HEK293 (cell line): ENCODE data around the gene ZNF783.

ENCODE experiments used
- FEZF1 ChIP-seq: fragments of 450-650 bp; formaldehyde crosslinking; IDR thresholded peaks from 2 replicates; pipeline ENCODE4 v1.5.1; 2016; ENCODE audit warnings: missing biosample characterization, missing genetic modification characterization
- GLIS1 ChIP-seq: fragments of 450-650 bp; formaldehyde crosslinking; IDR thresholded peaks from 2 replicates; pipeline ENCODE4 v1.5.1; 2016; ENCODE audit warnings: missing biosample characterization, missing genetic modification characterization
- KLF10 ChIP-seq: fragments of 450-650 bp; IDR thresholded peaks from 2 replicates; pipeline ENCODE4 v1.5.1; 2018; ENCODE audit warnings: missing biosample characterization, mild to moderate bottlenecking, missing genetic modification characterization
- MZF1 ChIP-seq: fragments of 450-650 bp; formaldehyde crosslinking; IDR thresholded peaks from 2 replicates; pipeline ENCODE4 v1.5.1; 2017; ENCODE audit warnings: missing biosample characterization, missing genetic modification characterization, borderline replicate concordance
- PRDM6 ChIP-seq: fragments of 450-650 bp; formaldehyde crosslinking; IDR thresholded peaks from 2 replicates; pipeline ENCODE4 v1.5.1; 2017; ENCODE audit warnings: missing biosample characterization, missing genetic modification characterization
- REPIN1 ChIP-seq: fragments of 450-650 bp; formaldehyde crosslinking; IDR thresholded peaks from 2 replicates; pipeline ENCODE4 v1.5.1; 2017; ENCODE audit warnings: missing biosample characterization, missing genetic modification characterization, low read depth
- ZBTB7A ChIP-seq: fragments of 450-650 bp; formaldehyde crosslinking; IDR thresholded peaks from 2 replicates; pipeline ENCODE4 v1.5.1; 2016; ENCODE audit warnings: low read depth, missing biosample characterization, missing genetic modification characterization
- ZNF394 ChIP-seq: fragments of 450-650 bp; formaldehyde crosslinking; IDR thresholded peaks from 2 replicates; pipeline ENCODE4 v1.5.1; 2016; ENCODE audit warnings: missing biosample characterization, missing genetic modification characterization, mild to moderate bottlenecking, moderate library complexity, borderline replicate concordance
- ZNF398 ChIP-seq: fragments of 450-650 bp; formaldehyde crosslinking; IDR thresholded peaks from 2 replicates; pipeline ENCODE4 v1.5.1; 2017; ENCODE audit warnings: missing biosample characterization, missing genetic modification characterization
- ZNF423 ChIP-seq: fragments of 450-650 bp; formaldehyde crosslinking; IDR thresholded peaks from 2 replicates; pipeline ENCODE4 v1.5.1; 2016; ENCODE audit warnings: missing biosample characterization, missing genetic modification characterization
- ZNF561 ChIP-seq: fragments of 450-650 bp; IDR thresholded peaks from 2 replicates; pipeline ENCODE4 v1.5.1; 2018; ENCODE audit warnings: missing biosample characterization, missing genetic modification characterization, borderline replicate concordance
- ZNF596 ChIP-seq: fragments of 450-650 bp; IDR thresholded peaks from 2 replicates; pipeline ENCODE4 v1.5.0; 2018; ENCODE audit warnings: missing biosample characterization, mild to moderate bottlenecking, missing genetic modification characterization, moderate library complexity
- ZNF623 ChIP-seq: fragments of 450-650 bp; formaldehyde crosslinking; IDR thresholded peaks from 2 replicates; pipeline ENCODE4 v1.5.1; 2016; ENCODE audit warnings: missing biosample characterization, missing genetic modification characterization
- ZNF629 ChIP-seq: fragments of 450-650 bp; formaldehyde crosslinking; IDR thresholded peaks from 2 replicates; pipeline ENCODE4 v1.5.1; 2017; ENCODE audit warnings: missing biosample characterization, missing genetic modification characterization
- ZNF658 ChIP-seq: fragments of 450-650 bp; formaldehyde crosslinking; IDR thresholded peaks from 2 replicates; pipeline ENCODE4; 2016; ENCODE audit warnings: missing biosample characterization, missing genetic modification characterization
- ZNF664 ChIP-seq: fragments of 450-650 bp; formaldehyde crosslinking; IDR thresholded peaks from 2 replicates; pipeline ENCODE4 v1.5.1; 2016; ENCODE audit warnings: missing biosample characterization, missing genetic modification characterization
- ZNF677 ChIP-seq: fragments of 450-650 bp; IDR thresholded peaks from 2 replicates; pipeline ENCODE4 v1.5.0; 2018; ENCODE audit warnings: missing biosample characterization, mild to moderate bottlenecking, missing genetic modification characterization, moderate library complexity
- ZNF707 ChIP-seq: fragments of 450-650 bp; formaldehyde crosslinking; IDR thresholded peaks from 2 replicates; pipeline ENCODE4 v1.5.1; 2016; ENCODE audit warnings: missing biosample characterization, missing genetic modification characterization
- ZNF837 ChIP-seq: fragments of 450-650 bp; formaldehyde crosslinking; IDR thresholded peaks from 2 replicates; pipeline ENCODE4 v1.5.1; 2016; ENCODE audit warnings: missing biosample characterization, missing genetic modification characterization
- ZSCAN23 ChIP-seq: fragments of 450-650 bp; formaldehyde crosslinking; IDR thresholded peaks from 2 replicates; pipeline ENCODE4 v1.5.1; 2016; ENCODE audit warnings: missing biosample characterization, missing genetic modification characterization
- TF ChIP-seq, protein P1 (sequence below): fragments of 450-650 bp; IDR thresholded peaks from 2 replicates; pipeline ENCODE4 v1.5.1; 2018; ENCODE audit warnings: missing biosample characterization, missing genetic modification characterization
- TF ChIP-seq, protein P2 (sequence below): fragments of 450-650 bp; formaldehyde crosslinking; IDR thresholded peaks from 2 replicates; pipeline ENCODE4 v1.5.1; 2016; ENCODE audit warnings: missing biosample characterization, missing genetic modification characterization
- TF ChIP-seq, protein P3 (sequence below): fragments of 450-650 bp; formaldehyde crosslinking; IDR thresholded peaks from 2 replicates; pipeline ENCODE4 v1.5.1; 2016; ENCODE audit warnings: missing biosample characterization, missing genetic modification characterization, low read depth
- TF ChIP-seq, protein P4 (sequence below): fragments of 450-650 bp; formaldehyde crosslinking; IDR thresholded peaks from 2 replicates; pipeline ENCODE4 v1.5.1; 2016; ENCODE audit warnings: missing biosample characterization, missing genetic modification characterization

ZNF783 gene

GRCh38 chr7:149261829-149262617, at the start of gene ZNF783 (continued):
- TF ChIP-seq, protein P1, sequence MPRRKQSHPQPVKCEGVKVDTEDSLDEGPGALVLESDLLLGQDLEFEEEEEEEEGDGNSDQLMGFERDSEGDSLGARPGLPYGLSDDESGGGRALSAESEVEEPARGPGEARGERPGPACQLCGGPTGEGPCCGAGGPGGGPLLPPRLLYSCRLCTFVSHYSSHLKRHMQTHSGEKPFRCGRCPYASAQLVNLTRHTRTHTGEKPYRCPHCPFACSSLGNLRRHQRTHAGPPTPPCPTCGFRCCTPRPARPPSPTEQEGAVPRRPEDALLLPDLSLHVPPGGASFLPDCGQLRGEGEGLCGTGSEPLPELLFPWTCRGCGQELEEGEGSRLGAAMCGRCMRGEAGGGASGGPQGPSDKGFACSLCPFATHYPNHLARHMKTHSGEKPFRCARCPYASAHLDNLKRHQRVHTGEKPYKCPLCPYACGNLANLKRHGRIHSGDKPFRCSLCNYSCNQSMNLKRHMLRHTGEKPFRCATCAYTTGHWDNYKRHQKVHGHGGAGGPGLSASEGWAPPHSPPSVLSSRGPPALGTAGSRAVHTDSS (tag by site-specific recombination) = no peak
- TF ChIP-seq ZNF837 (tag by site-specific recombination) (no peak), FEZF1 (peak; percentile 85), REPIN1 (no peak), PRDM6 (no peak), KLF10 (tag by site-specific recombination) (0 out of 2 replicates have a peak, but pooled peaks have one; percentile 33), GLIS1 (tag by site-specific recombination) (peak; percentile 69; the same call in 1 of the 2 replicates), ZNF664 (tag by site-specific recombination) (no peak), ZNF629 (tag by site-specific recombination) (no peak), ZNF398 (tag by site-specific recombination) (no peak), ZNF623 (tag by site-specific recombination) (no peak), ZNF707 (no peak), ZSCAN23 (tag by site-specific recombination) (no peak), ZNF423 (0 out of 2 replicates have a peak, but pooled peaks have one; percentile 33), ZNF561 (peak; percentile 93), MZF1 (tag by site-specific recombination) (no peak), ZNF596 (tag by site-specific recombination) (peak; percentile 47; the same call in 1 of the 2 replicates), ZNF677 (no peak), ZBTB7A (no peak), ZNF658 (tag by site-specific recombination) (no peak), ZNF394 (no peak)
- TF ChIP-seq, protein P2, sequence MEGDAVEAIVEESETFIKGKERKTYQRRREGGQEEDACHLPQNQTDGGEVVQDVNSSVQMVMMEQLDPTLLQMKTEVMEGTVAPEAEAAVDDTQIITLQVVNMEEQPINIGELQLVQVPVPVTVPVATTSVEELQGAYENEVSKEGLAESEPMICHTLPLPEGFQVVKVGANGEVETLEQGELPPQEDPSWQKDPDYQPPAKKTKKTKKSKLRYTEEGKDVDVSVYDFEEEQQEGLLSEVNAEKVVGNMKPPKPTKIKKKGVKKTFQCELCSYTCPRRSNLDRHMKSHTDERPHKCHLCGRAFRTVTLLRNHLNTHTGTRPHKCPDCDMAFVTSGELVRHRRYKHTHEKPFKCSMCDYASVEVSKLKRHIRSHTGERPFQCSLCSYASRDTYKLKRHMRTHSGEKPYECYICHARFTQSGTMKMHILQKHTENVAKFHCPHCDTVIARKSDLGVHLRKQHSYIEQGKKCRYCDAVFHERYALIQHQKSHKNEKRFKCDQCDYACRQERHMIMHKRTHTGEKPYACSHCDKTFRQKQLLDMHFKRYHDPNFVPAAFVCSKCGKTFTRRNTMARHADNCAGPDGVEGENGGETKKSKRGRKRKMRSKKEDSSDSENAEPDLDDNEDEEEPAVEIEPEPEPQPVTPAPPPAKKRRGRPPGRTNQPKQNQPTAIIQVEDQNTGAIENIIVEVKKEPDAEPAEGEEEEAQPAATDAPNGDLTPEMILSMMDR (tag by site-specific recombination) = 0 out of 2 replicates have a peak, but pooled peaks have one; percentile 15
- TF ChIP-seq, protein P3, sequence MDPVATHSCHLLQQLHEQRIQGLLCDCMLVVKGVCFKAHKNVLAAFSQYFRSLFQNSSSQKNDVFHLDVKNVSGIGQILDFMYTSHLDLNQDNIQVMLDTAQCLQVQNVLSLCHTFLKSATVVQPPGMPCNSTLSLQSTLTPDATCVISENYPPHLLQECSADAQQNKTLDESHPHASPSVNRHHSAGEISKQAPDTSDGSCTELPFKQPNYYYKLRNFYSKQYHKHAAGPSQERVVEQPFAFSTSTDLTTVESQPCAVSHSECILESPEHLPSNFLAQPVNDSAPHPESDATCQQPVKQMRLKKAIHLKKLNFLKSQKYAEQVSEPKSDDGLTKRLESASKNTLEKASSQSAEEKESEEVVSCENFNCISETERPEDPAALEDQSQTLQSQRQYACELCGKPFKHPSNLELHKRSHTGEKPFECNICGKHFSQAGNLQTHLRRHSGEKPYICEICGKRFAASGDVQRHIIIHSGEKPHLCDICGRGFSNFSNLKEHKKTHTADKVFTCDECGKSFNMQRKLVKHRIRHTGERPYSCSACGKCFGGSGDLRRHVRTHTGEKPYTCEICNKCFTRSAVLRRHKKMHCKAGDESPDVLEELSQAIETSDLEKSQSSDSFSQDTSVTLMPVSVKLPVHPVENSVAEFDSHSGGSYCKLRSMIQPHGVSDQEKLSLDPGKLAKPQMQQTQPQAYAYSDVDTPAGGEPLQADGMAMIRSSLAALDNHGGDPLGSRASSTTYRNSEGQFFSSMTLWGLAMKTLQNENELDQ = no peak
- TF ChIP-seq, protein P4, sequence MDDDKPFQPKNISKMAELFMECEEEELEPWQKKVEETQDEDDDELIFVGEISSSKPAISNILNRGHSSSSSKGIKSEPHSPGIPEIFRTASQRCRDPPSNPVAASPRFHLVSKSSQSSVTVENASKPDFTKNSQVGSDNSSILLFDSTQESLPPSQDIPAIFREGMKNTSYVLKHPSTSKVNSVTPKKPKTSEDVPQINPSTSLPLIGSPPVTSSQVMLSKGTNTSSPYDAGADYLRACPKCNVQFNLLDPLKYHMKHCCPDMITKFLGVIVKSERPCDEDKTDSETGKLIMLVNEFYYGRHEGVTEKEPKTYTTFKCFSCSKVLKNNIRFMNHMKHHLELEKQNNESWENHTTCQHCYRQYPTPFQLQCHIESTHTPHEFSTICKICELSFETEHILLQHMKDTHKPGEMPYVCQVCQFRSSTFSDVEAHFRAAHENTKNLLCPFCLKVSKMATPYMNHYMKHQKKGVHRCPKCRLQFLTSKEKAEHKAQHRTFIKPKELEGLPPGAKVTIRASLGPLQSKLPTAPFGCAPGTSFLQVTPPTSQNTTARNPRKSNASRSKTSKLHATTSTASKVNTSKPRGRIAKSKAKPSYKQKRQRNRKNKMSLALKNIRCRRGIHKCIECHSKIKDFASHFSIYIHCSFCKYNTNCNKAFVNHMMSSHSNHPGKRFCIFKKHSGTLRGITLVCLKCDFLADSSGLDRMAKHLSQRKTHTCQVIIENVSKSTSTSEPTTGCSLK (tag by site-specific recombination) = no peak
